A549 treated with ZK216348 at 1 μM for 4 hours (cell line): ENCODE measurements around the gene IGFLR1. TPM values are rescaled to one million over a fixed set of nuclear protein-coding genes. Genes with fewer than 3 reads are reported as not detected.

Source experiments
- total RNA-seq: library from RNA; stranded (reverse); fragments of 200-300 nt; extraction: Qiagen RNA extraction; gene quantifications from 5 replicates; pipeline ENCODE4 v1.2.3, GENCODE V29; 2022; ENCODE audit warnings: low read depth

Gene IGFLR1
- 11.8 to 15.8 TPM (median 12.5 TPM) in 5 replicates for total RNA-seq

GRCh38 chr19:35742121-35742724 lies at the start of gene IGFLR1:
IGFLR1 (minus strand) TSS chr19:35742452; CDS start chr19:35741180, 1,272 bp downstream.

GRCh38 chr19:35775298-35776101 lies 33.2 kb upstream of the IGFLR1 start, which contains the start of gene ARHGAP33:
ARHGAP33 (plus strand) TSS chr19:35775564; CDS start chr19:35775659, 95 bp downstream.

DNA sequence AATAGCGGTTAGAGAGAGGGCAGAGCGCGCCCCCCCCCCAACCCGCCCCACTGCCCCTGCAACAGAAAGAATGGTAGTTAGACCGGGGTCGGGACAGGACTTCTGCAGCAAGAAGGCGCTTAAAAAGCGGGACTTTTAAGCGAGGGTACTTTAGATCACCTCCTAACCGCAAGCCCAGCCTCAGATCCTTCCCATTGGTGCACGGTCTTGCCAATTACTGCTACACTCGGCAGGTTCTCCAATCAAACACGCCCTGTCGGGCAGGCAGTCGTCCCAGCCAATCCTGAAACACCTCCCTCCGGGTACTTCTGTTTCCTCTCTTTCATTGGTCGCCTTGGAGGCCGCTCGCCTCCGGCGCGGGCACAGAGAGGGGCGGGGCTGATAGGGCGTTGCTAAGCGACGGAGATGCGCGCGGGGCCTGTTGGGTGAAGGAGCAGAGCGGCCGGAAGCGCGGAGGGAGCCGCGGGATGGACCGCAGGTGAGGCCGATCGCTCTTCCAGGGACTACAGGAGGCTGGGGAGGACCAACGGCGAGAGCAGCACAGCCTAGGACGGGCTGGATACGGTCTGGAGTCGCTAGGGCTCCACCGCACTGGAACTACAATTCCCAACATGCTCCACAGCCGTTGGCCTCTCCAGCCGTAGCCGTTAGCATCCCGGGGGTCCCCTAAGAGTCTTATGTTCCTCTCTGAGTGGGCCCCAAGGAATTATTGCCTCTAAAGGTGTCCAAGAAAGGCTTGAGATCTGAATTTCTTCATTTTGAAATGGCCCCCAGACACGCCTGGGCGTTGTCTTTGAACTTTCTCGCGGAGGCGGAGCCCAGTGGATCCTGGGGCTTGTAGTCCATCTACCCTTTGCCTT lies 15.7 kb upstream of the IGFLR1 start, which contains the start of gene PROSER3:
TSS of gene PROSER3 (plus strand) at position 428 of the 860 bp plus-strand sequence. CDS start at position 468, 40 bp downstream.

GRCh38 chr19:35756377-35757230 lies 14.4 kb upstream of the IGFLR1 start, which contains the start of gene HSPB6:
HSPB6 (minus strand) TSS chr19:35757029; CDS start chr19:35757008, 21 bp downstream.

DNA sequence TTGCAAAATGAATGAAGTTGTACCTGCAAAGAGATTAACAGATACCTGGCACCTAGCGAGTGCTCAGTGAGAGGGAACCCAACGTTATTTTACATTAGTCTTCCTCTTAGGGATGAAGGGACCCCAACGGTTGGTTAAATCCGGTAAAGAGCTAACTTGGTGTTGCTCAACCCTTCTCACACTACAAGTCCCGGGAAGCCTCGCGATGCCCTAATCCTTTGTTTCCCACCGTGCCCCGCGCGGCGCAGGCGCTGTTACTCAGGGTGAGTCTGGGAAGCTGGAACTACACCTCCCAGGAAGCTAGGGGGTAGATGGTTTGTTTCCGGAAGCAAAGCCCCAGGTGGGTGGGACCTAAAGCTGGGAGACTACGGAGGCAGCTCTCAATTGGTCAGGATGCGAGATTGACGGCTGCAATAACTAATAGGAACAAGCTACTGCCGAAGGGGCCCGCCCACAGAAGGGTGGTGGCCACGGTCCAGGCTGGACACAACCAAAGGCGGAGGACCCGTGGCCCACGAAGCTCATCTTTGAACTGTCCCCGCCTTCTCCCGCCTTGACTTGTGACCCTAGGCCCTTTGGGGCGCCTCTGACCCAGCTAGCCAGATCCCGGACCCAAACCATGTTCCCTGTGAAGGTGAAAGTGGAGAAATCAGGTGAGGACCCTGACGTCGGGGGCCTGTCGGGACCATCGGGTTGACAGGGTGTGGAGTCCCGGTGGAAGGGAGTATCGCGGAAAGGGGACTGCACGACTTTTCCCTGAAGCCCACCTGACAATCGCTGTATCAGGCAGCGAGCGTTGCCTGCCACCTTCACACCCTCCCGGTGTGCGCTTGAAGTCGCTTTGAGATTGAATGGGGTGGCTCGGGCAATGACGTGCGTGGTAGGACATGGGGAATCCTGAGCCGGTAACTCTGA lies 6.1 kb upstream of the IGFLR1 start, which contains the start of gene LIN37:
TSS of gene LIN37 (plus strand) at position 471 of the 915 bp plus-strand sequence. CDS start at position 620, 149 bp downstream.

DNA sequence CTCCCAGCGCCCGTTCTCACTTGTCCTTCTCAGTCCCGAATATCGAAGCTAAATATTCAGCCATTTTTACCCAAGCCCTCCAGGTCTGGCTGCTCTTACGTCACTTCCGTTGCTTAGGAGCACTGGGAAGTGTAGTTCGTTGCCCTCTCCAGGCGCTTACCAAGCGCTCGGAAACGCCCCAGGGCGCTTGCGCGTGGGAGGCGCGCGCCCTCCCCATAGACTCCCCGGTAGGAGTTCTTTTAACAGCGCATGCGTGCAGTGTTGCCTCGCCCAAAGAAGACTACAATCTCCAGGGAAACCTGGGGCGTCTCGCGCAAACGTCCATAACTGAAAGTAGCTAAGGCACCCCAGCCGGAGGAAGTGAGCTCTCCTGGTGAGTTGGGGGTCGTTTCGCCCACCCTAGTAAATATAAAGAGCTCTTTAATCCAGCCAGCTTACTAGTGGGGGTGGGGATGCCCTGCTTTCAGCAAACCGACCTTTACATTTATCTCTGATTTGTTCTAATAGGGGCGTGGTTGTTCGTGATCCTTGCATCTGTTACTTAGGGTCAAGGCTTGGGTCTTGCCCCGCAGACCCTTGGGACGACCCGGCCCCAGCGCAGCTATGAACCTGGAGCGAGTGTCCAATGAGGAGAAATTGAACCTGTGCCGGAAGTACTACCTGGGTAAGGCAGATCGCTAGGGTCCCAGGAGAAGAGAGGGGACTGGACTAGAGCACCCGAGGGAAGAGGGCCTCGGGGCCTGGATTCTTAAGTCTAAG lies 3.3 kb upstream of the IGFLR1 start, which contains the start of the genes PSENEN and U2AF1L4:
TSS of gene PSENEN (plus strand) at position 324 of the 759 bp plus-strand sequence. CDS start at position 604, 280 bp downstream.
TSS of gene U2AF1L4 (minus strand) at position 91 of the 759 bp plus-strand sequence. CDS start at position 64, 27 bp downstream.

GRCh38 chr19:35717665-35718344 lies 24.4 kb downstream of the IGFLR1 start, which contains the start of gene KMT2B:
KMT2B (plus strand) TSS chr19:35718003; CDS start chr19:35718019, 16 bp downstream.

DNA sequence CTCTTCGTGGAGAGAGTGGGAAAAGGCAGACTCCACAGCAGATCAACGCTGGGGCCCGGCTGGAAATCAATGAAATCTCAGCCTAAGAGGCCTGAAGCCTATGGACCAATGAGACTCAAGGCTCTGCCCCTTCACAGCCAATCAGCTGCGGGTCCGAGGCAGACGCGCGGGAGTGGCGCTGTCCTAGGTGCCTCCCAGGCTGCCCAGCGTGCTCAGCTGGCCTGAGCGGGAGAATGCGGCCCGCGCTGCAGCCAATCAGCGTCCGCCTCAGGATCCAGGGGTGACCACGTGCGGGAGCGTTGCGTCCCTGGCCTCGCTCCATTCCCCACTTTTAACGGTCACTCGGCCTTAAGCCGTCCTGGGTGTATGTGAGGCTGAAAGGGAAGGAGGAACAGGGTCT lies 38.0 kb downstream of the IGFLR1 start, which contains the start of gene ZBTB32:
TSS of gene ZBTB32 (plus strand) at position 341 of the 400 bp plus-strand sequence. CDS start 10,069 bp downstream, outside the sequence.

Other genes starting within 250 kb of the IGFLR1 start
- gene DMKN, start 228.8 kb downstream of the IGFLR1 start, total RNA-seq, result 26.7 to 44.3 TPM (median 38.3 TPM) in 5 replicates
- 2.6 to 4.4 TPM (median 3.2 TPM) in 5 replicates for gene SBSN, start 214.1 kb downstream of the IGFLR1 start, total RNA-seq
- gene GAPDHS, start 209.0 kb downstream of the IGFLR1 start, total RNA-seq, result not detected in 5 replicates
- gene TMEM147, start 196.8 kb downstream of the IGFLR1 start, total RNA-seq, result 321 to 437 TPM (median 432 TPM) in 5 replicates
- not detected in 5 replicates for gene ATP4A, start 178.8 kb downstream of the IGFLR1 start, total RNA-seq
- gene PMIS2, start 156.3 kb downstream of the IGFLR1 start, total RNA-seq, result not detected in 5 replicates
- 10.7 to 19.3 TPM (median 15.2 TPM) in 5 replicates for gene HAUS5, start 129.7 kb downstream of the IGFLR1 start, total RNA-seq
- 125 to 206 TPM (median 199 TPM) in 5 replicates for gene RBM42, start 113.4 kb downstream of the IGFLR1 start, total RNA-seq
- 1.1 to 3.1 TPM (median 2.7 TPM) in 5 replicates for gene ETV2, start 100.7 kb downstream of the IGFLR1 start, total RNA-seq
- 1,241 to 1,697 TPM (median 1,334 TPM) in 5 replicates for gene COX6B1, start 94.1 kb downstream of the IGFLR1 start, total RNA-seq
- gene UPK1A, start 75.9 kb downstream of the IGFLR1 start, total RNA-seq, result 0.46 to 1.2 TPM (median 0.71 TPM) in 5 replicates
- gene ZBTB32, start 37.9 kb downstream of the IGFLR1 start, total RNA-seq, result not detected in 5 replicates
- gene KMT2B, start 24.4 kb downstream of the IGFLR1 start, total RNA-seq, result 37.3 to 66.3 TPM (median 62.5 TPM) in 5 replicates
- 23.9 to 34.9 TPM (median 27.6 TPM) in 5 replicates for gene U2AF1L4, start 3.0 kb upstream of the IGFLR1 start, total RNA-seq
- gene PSENEN, start 3.2 kb upstream of the IGFLR1 start, total RNA-seq, result 243 to 320 TPM (median 282 TPM) in 5 replicates
- 21.9 to 27.2 TPM (median 23.2 TPM) in 5 replicates for gene LIN37, start 6.1 kb upstream of the IGFLR1 start, total RNA-seq
- 0.15 to 0.33 TPM (median 0.25 TPM) in 5 replicates for gene HSPB6, start 14.6 kb upstream of the IGFLR1 start, total RNA-seq
- gene PROSER3, start 15.7 kb upstream of the IGFLR1 start, total RNA-seq, result 25.9 to 31.4 TPM (median 30.7 TPM) in 5 replicates
- 3.3 to 8.9 TPM (median 8.1 TPM) in 5 replicates for gene ARHGAP33, start 33.1 kb upstream of the IGFLR1 start, total RNA-seq
- gene PRODH2, start 70.4 kb upstream of the IGFLR1 start, total RNA-seq, result 0.13 to 0.52 TPM (median 0.38 TPM) in 5 replicates
- 0.24 to 0.84 TPM (median 0.44 TPM) in 5 replicates for gene NPHS1, start 110.1 kb upstream of the IGFLR1 start, total RNA-seq
- 0.24 to 0.70 TPM (median 0.52 TPM) in 5 replicates for gene KIRREL2, start 114.5 kb upstream of the IGFLR1 start, total RNA-seq
- gene APLP1, start 126.1 kb upstream of the IGFLR1 start, total RNA-seq, result 72.6 to 97.1 TPM (median 93.4 TPM) in 5 replicates
- gene NFKBID, start 158.1 kb upstream of the IGFLR1 start, total RNA-seq, result 4.2 to 8.9 TPM (median 7.8 TPM) in 5 replicates
- gene HCST, start 160.1 kb upstream of the IGFLR1 start, total RNA-seq, result 0.55 to 0.89 TPM (median 0.63 TPM) in 3 of 5 replicates, not detected in the others
- not detected in 5 replicates for gene TYROBP, start 165.8 kb upstream of the IGFLR1 start, total RNA-seq
- 9.8 to 25.6 TPM (median 24.1 TPM) in 5 replicates for gene LRFN3, start 193.9 kb upstream of the IGFLR1 start, total RNA-seq